H9 (cell line): ENCODE measurements around the gene OTUB1. TPM values are rescaled to one million over a fixed set of nuclear protein-coding genes. Genes with fewer than 3 reads are reported as not detected.

ENCODE experiments used
- DNase-seq: peaks from one replicate; pipeline ENCODE4 v3.0.0-alpha.2; 2017
- H2AFZ ChIP-seq: one replicate; pipeline ENCODE4 v1.6.1; 2013; ENCODE audit warnings: mild to moderate bottlenecking, low read length, control low read depth, moderate library complexity
- H2AK5ac ChIP-seq: 2 replicates; pipeline ENCODE4 v1.6.1; 2013; ENCODE audit warnings: low read length, control low read depth, mixed read lengths; ENCODE audit not compliant: insufficient read length
- H2BK120ac ChIP-seq: one replicate; pipeline ENCODE4 v1.6.1; 2013; ENCODE audit warnings: low read depth, mild to moderate bottlenecking, low read length, control low read depth, inconsistent platforms; ENCODE audit not compliant: poor library complexity, severe bottlenecking
- H2BK12ac ChIP-seq: 2 replicates; pipeline ENCODE4 v1.6.1; 2013; ENCODE audit warnings: low read length, control low read depth, mixed read lengths, low read depth; ENCODE audit not compliant: insufficient read length
- H2BK15ac ChIP-seq: 2 replicates; pipeline ENCODE4 v1.6.1; 2013; ENCODE audit warnings: low read depth, low read length, control low read depth
- H2BK20ac ChIP-seq: one replicate; pipeline ENCODE4 v1.6.1; 2013; ENCODE audit warnings: low read depth, mild to moderate bottlenecking, low read length, control low read depth, inconsistent platforms; ENCODE audit not compliant: poor library complexity, severe bottlenecking
- H2BK5ac ChIP-seq: 2 replicates; pipeline ENCODE4 v1.6.1; 2013; ENCODE audit warnings: low read length, control low read depth, mixed read lengths; ENCODE audit not compliant: insufficient read length
- H3K14ac ChIP-seq: 2 replicates; pipeline ENCODE4 v1.6.1; 2013; ENCODE audit warnings: low read length, control low read depth; ENCODE audit not compliant: insufficient read depth
- H3K18ac ChIP-seq: 2 replicates; pipeline ENCODE4 v1.6.1; 2013; ENCODE audit warnings: low read depth, mild to moderate bottlenecking, mixed read lengths, low read length, control low read depth; ENCODE audit not compliant: insufficient read length
- H3K23ac ChIP-seq: 2 replicates; pipeline ENCODE4 v1.6.1; 2013; ENCODE audit warnings: low read length, control low read depth, mixed read lengths, low read depth; ENCODE audit not compliant: insufficient read length
- H3K23me2 ChIP-seq: 2 replicates; pipeline ENCODE4 v1.6.1; 2013; ENCODE audit warnings: low read depth, mild to moderate bottlenecking, mixed read lengths, low read length, control low read depth; ENCODE audit not compliant: insufficient read length, poor library complexity, severe bottlenecking
- H3K27ac ChIP-seq: 2 replicates; pipeline ENCODE4 v1.5.1; 2013; ENCODE audit warnings: low read length, control low read depth, mixed read lengths, low read depth; ENCODE audit not compliant: insufficient read length
- H3K27me3 ChIP-seq: 2 replicates; pipeline ENCODE4 v1.6.1; 2013; ENCODE audit warnings: low read length, control low read depth, inconsistent platforms; ENCODE audit not compliant: insufficient read depth
- H3K4ac ChIP-seq: 2 replicates; pipeline ENCODE4 v1.6.1; 2013; ENCODE audit warnings: low read depth, mild to moderate bottlenecking, control low read depth, inconsistent platforms, low read length, moderate library complexity
- H3K4me1 ChIP-seq: 2 replicates; pipeline ENCODE4 v1.6.1; 2013; ENCODE audit warnings: low read length, control low read depth, inconsistent platforms; ENCODE audit not compliant: insufficient read depth
- H3K4me2 ChIP-seq: 2 replicates; pipeline ENCODE4 v1.6.1; 2013; ENCODE audit warnings: low read length, control low read depth, mixed read lengths; ENCODE audit not compliant: insufficient read length, insufficient read depth
- H3K56ac ChIP-seq: 2 replicates; pipeline ENCODE4 v1.6.1; 2013; ENCODE audit warnings: low read depth, mild to moderate bottlenecking, mixed read lengths, low read length, control low read depth; ENCODE audit not compliant: insufficient read length
- H3K79me1 ChIP-seq: 2 replicates; pipeline ENCODE4 v1.6.1; 2013; ENCODE audit warnings: low read depth, mild to moderate bottlenecking, moderate library complexity, low read length, control low read depth, inconsistent platforms; ENCODE audit not compliant: insufficient read depth, poor library complexity, severe bottlenecking
- H3K79me2 ChIP-seq: 2 replicates; pipeline ENCODE4 v1.6.1; 2013; ENCODE audit warnings: low read length, control low read depth, inconsistent platforms; ENCODE audit not compliant: insufficient read depth
- H3K9ac ChIP-seq: 2 replicates; pipeline ENCODE4 v1.6.1; 2013; ENCODE audit warnings: low read length, control low read depth, mixed read lengths; ENCODE audit not compliant: insufficient read length; ENCODE audit errors: extremely low read depth
- H3K9me3 ChIP-seq: one replicate; pipeline ENCODE4 v1.6.1; 2013; ENCODE audit warnings: low read depth, low read length, inconsistent platforms; ENCODE audit not compliant: control insufficient read depth
- H3T11ph ChIP-seq: one replicate; pipeline ENCODE4 v1.6.1; 2013; ENCODE audit warnings: mild to moderate bottlenecking, low read length, control low read depth, inconsistent platforms
- H4K20me1 ChIP-seq: one replicate; pipeline ENCODE4 v1.6.1; 2013; ENCODE audit not compliant: control insufficient read depth, insufficient read length, insufficient read depth
- H4K5ac ChIP-seq: 2 replicates; pipeline ENCODE4 v1.6.1; 2013; ENCODE audit warnings: low read depth, mild to moderate bottlenecking, mixed read lengths, low read length, control low read depth; ENCODE audit not compliant: insufficient read length
- H4K8ac ChIP-seq: replicated peaks from 2 replicates; pipeline ENCODE4 v1.6.1; 2013; ENCODE audit warnings: low read length, control low read depth, mixed read lengths, low read depth; ENCODE audit not compliant: insufficient read length
- H4K91ac ChIP-seq: 2 replicates; pipeline ENCODE4 v1.6.1; 2013; ENCODE audit warnings: low read depth, mild to moderate bottlenecking, moderate library complexity, mixed read lengths, low read length, control low read depth; ENCODE audit not compliant: insufficient read length
- H3K27ac Mint-ChIP-seq, 3 experiments: 2 replicates in 2 of 3; 3 replicates in 1 of 3; pipeline ENCODE4 v1.8.0; 2020 to 2021; ENCODE audit warnings: mixed read lengths in 3 of 3, mild to moderate bottlenecking in 1 of 3, moderate library complexity in 1 of 3
- H3K27me3 Mint-ChIP-seq: 2 replicates; pipeline ENCODE4 v1.8.0; 2021; ENCODE audit warnings: low read depth, mild to moderate bottlenecking, moderate library complexity, mixed read lengths
- H3K36me3 Mint-ChIP-seq, 3 experiments: 2 replicates in 2 of 3; 3 replicates in 1 of 3; pipeline ENCODE4 v1.8.0; 2020 to 2021; ENCODE audit warnings: low read depth in 3 of 3, mixed read lengths in 3 of 3; ENCODE audit not compliant: insufficient read depth in 1 of 3
- H3K4me1 Mint-ChIP-seq, 2 experiments: 2 replicates each; pipeline ENCODE4 v1.8.0; 2020; ENCODE audit warnings: mixed read lengths in 2 of 2
- H3K4me3 Mint-ChIP-seq, 2 experiments: 2 replicates in 1 of 2; 3 replicates in 1 of 2; pipeline ENCODE4 v1.8.0; 2020 to 2021; ENCODE audit warnings: mild to moderate bottlenecking in 2 of 2, mixed read lengths in 2 of 2, moderate library complexity in 1 of 2
- H3K9me3 Mint-ChIP-seq, 2 experiments: 2 replicates in 1 of 2; 3 replicates in 1 of 2; pipeline ENCODE4 v1.8.0; 2020; ENCODE audit warnings: mild to moderate bottlenecking in 2 of 2, mixed read lengths in 2 of 2, moderate library complexity in 1 of 2
- CTCF ChIP-seq: fragments of 200-600 bp; sonication (generic); conservative IDR thresholded peaks from 3 replicates; pipeline ENCODE4 v1.8.0; 2021; ENCODE audit warnings: antibody characterized with exemption, mild to moderate bottlenecking
- WGBS: extraction: QIAGEN DNeasy Blood & Tissue Kit; methylation state at CpG from one replicate; pipeline ENCODE4 v1.1.7; 2013; ENCODE audit warnings: missing lambda C conversion rate, low lambda C conversion rate, mixed read lengths; ENCODE audit not compliant: insufficient read length; ENCODE audit errors: extremely low coverage; 5-methylcytosine and 5-hydroxymethylcytosine counted together
- total RNA-seq: library from RNA; stranded (reverse); gene quantifications from 2 replicates; pipeline ENCODE4 v1.2.1, GENCODE V29; 2021

Gene OTUB1
- total RNA-seq, 1 experiment from 2014 or later = 114 TPM

DNA sequence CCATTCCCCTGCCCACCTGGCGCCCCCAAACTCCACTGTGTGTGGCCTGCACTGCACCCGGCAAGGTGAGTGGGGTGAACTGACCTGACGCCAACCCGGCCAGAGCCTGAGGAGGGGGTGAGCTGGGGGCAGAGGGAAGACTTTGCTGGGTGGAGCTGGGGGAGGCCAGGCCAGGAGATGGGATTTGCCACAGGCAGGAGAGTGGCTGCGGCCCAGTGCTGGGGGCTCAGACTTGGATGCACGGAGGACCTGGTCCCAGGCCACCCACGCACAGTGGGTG is 31.6 kb downstream of the OTUB1 start:
- no peak overlapping the region for H3K9ac ChIP-seq
- no peaks in the 10 kb centered on the region; a peak in 1 of 7 replicates for H3K36me3 Mint-ChIP-seq

More for the DNA sequence above, 31.6 kb downstream of the OTUB1 start:
- Histone ChIP-seq H3K4me2 (no peak overlapping the region), H3K79me2 (no peaks in the 10 kb centered on the region), H3K79me1 (no peaks in the 10 kb centered on the region), H2AK5ac (no peak overlapping the region), H3K23me2 (no peaks in the 10 kb centered on the region), H3K27me3 (peaks cover 2% of the 10 kb centered on the region; the same call in 1 of the 2 replicates), H3K18ac (no peak overlapping the region), H3K4ac (no peak overlapping the region), H3K14ac (no peak overlapping the region), H2BK5ac (no peak overlapping the region), H2AFZ (no peak overlapping the region), H4K91ac (no peak overlapping the region), H2BK12ac (no peak overlapping the region), H3K27ac (no peak overlapping the region), H4K20me1 (no peaks in the 10 kb centered on the region), H2BK15ac (no peak overlapping the region), H3K56ac (no peak overlapping the region), H3K23ac (no peak overlapping the region), H3T11ph (no peak overlapping the region), H2BK20ac (no peak overlapping the region), H3K4me1 (peaks cover 2% of the 10 kb centered on the region; the same call in 1 of the 2 replicates), H2BK120ac (no peak overlapping the region), H4K8ac (no peak overlapping the region), H3K9me3 (no peaks in the 10 kb centered on the region), H4K5ac (no peak overlapping the region)
- H3K4me1 Mint-ChIP-seq = peaks cover 22 to 33% of the 10 kb centered on the region in 2 experiments
- TF ChIP-seq CTCF = no peak
- H3K27me3 Mint-ChIP-seq = peaks cover 51% of the 10 kb centered on the region
- no peak overlapping the region for H3K4me3 Mint-ChIP-seq
- no peak overlapping the region for H3K27ac Mint-ChIP-seq
- no CpG with 5 or more reads among the region's 7 CpGs for WGBS
- no peak for DNase-seq
- H3K9me3 Mint-ChIP-seq = no peaks in the 10 kb centered on the region; a peak in 1 of 5 replicates
